Measurements from ENCODE around the gene GABRG3.

The GABRG3 gene

GRCh38 chr15:26970712-26971210, at the start of gene GABRG3:
Gene GABRG3 (plus strand): TSS chr15:26971181.
- no peak for DNase-seq (ENCODE audit: extremely low read depth in 1 of 2, low read depth in 1 of 2)

GRCh38 chr15:26921433-26921832, 49.5 kb upstream of the GABRG3 start:
- DNase-seq (ENCODE audit: extremely low read depth in 1 of 2, low read depth in 1 of 2): no peak

GRCh38 chr15:26926081-26926480, 44.9 kb upstream of the GABRG3 start:
- DNase-seq (ENCODE audit: extremely low read depth in 1 of 2, low read depth in 1 of 2): no peak

GRCh38 chr15:26928051-26928450, 42.9 kb upstream of the GABRG3 start:
- no peak for DNase-seq (ENCODE audit: extremely low read depth in 1 of 2, low read depth in 1 of 2)

- no peak for DNase-seq (ENCODE audit: extremely low read depth in 1 of 2, low read depth in 1 of 2)
These were observed 41.4 kb upstream of the GABRG3 start for GRCh38 chr15:26929588-26929987.

GRCh38 chr15:26934848-26935247, 36.1 kb upstream of the GABRG3 start:
- DNase-seq (ENCODE audit: extremely low read depth in 1 of 2, low read depth in 1 of 2): no peak

GRCh38 chr15:26935322-26935721, 35.7 kb upstream of the GABRG3 start:
- no peak for DNase-seq (ENCODE audit: extremely low read depth in 1 of 2, low read depth in 1 of 2)

GRCh38 chr15:26936502-26936901, 34.5 kb upstream of the GABRG3 start:
- no peak for DNase-seq (ENCODE audit: extremely low read depth in 1 of 2, low read depth in 1 of 2)

GRCh38 chr15:26937134-26937533, 33.8 kb upstream of the GABRG3 start:
- DNase-seq (ENCODE audit: extremely low read depth in 1 of 2, low read depth in 1 of 2): no peak

- no peak for DNase-seq (ENCODE audit: extremely low read depth in 1 of 2, low read depth in 1 of 2)
These were observed 31.6 kb upstream of the GABRG3 start for GRCh38 chr15:26939398-26939797.

- no peak for DNase-seq (ENCODE audit: extremely low read depth in 1 of 2, low read depth in 1 of 2)
These were observed 29.5 kb upstream of the GABRG3 start for GRCh38 chr15:26941489-26941888.

GRCh38 chr15:26943866-26944265, 27.1 kb upstream of the GABRG3 start:
- no peak for DNase-seq (ENCODE audit: extremely low read depth in 1 of 2, low read depth in 1 of 2)

- no peak for DNase-seq (ENCODE audit: extremely low read depth in 1 of 2, low read depth in 1 of 2)
These were observed 25.9 kb upstream of the GABRG3 start for GRCh38 chr15:26945046-26945445.

- no peak for DNase-seq (ENCODE audit: extremely low read depth in 1 of 2, low read depth in 1 of 2)
These were observed 21.0 kb upstream of the GABRG3 start for GRCh38 chr15:26950001-26950400.

- no peak for DNase-seq (ENCODE audit: extremely low read depth in 1 of 2, low read depth in 1 of 2)
These were observed 16.6 kb upstream of the GABRG3 start for GRCh38 chr15:26954403-26954802.

- DNase-seq (ENCODE audit: extremely low read depth in 1 of 2, low read depth in 1 of 2): no peak
These were observed 3.2 kb upstream of the GABRG3 start for GRCh38 chr15:26967719-26968269.

- DNase-seq (ENCODE audit: extremely low read depth in 1 of 2, low read depth in 1 of 2): no peak
These were observed 2.2 kb upstream of the GABRG3 start for GRCh38 chr15:26968806-26969205.

- DNase-seq (ENCODE audit: extremely low read depth in 1 of 2, low read depth in 1 of 2): no peak
These were observed 464 bp downstream of the GABRG3 start for GRCh38 chr15:26971271-26972018.

GRCh38 chr15:26972636-26973035, 1.7 kb downstream of the GABRG3 start:
- DNase-seq (ENCODE audit: extremely low read depth in 1 of 2, low read depth in 1 of 2): no peak

- DNase-seq (ENCODE audit: extremely low read depth in 1 of 2, low read depth in 1 of 2): no peak
These were observed 3.3 kb downstream of the GABRG3 start for GRCh38 chr15:26974120-26974780.

- no peak for DNase-seq (ENCODE audit: extremely low read depth in 1 of 2, low read depth in 1 of 2)
These were observed 10.5 kb downstream of the GABRG3 start for GRCh38 chr15:26981492-26981891.

GRCh38 chr15:26983822-26984221, 12.8 kb downstream of the GABRG3 start:
- no peak for DNase-seq (ENCODE audit: extremely low read depth in 1 of 2, low read depth in 1 of 2)

Data from stimulated activated CD8-positive, alpha-beta memory T cell treated with anti-CD3 and anti-CD28 coated beads, Interleukin-7, amount 100 ng/mL, for 48 hours (primary cell).